AG20443 (cell line): ENCODE measurements around the gene WWTR1.

ENCODE experiments used
- DNase-seq: peaks from one replicate; pipeline ENCODE4 v3.0.0; 2012; ENCODE audit warnings: low spot score, mixed read lengths

WWTR1 gene

GRCh38 chr3:149534082-149534481 is 123.7 kb downstream of the WWTR1 start:
- DNase-seq: no peak

GRCh38 chr3:149532489-149533180 is 125.2 kb downstream of the WWTR1 start:
- no peak for DNase-seq

GRCh38 chr3:149529099-149529498 is 128.7 kb downstream of the WWTR1 start:
- DNase-seq: no peak

- no peak for DNase-seq
Measured at GRCh38 chr3:149528340-149528650, 129.5 kb downstream of the WWTR1 start.

- DNase-seq: no peak
Measured at GRCh38 chr3:149527531-149528339, 130.1 kb downstream of the WWTR1 start.

GRCh38 chr3:149523512-149524299 is 134.1 kb downstream of the WWTR1 start:
- no peak for DNase-seq

- DNase-seq: peak; percentile 21
Measured at GRCh38 chr3:149519912-149520311, 137.9 kb downstream of the WWTR1 start.

GRCh38 chr3:149516920-149517319 is 140.9 kb downstream of the WWTR1 start:
- DNase-seq: no peak

GRCh38 chr3:149515249-149515648 is 142.6 kb downstream of the WWTR1 start:
- no peak for DNase-seq

- DNase-seq: no peak
Measured at GRCh38 chr3:149514471-149514870, 143.4 kb downstream of the WWTR1 start.

- peak; percentile 83 for DNase-seq
Measured at GRCh38 chr3:149512073-149512782, 145.6 kb downstream of the WWTR1 start.

GRCh38 chr3:149511040-149511626 is 146.7 kb downstream of the WWTR1 start:
- DNase-seq: no peak

- DNase-seq: no peak
Measured at GRCh38 chr3:149510480-149510879, 147.3 kb downstream of the WWTR1 start.

GRCh38 chr3:149509526-149509925 is 148.3 kb downstream of the WWTR1 start:
- DNase-seq: no peak

- peak; percentile 38 for DNase-seq
Measured at GRCh38 chr3:149507491-149508324, 150.1 kb downstream of the WWTR1 start.

- no peak for DNase-seq
Measured at GRCh38 chr3:149506965-149507364, 150.9 kb downstream of the WWTR1 start.

GRCh38 chr3:149506540-149506939 is 151.3 kb downstream of the WWTR1 start:
- DNase-seq: peak; percentile 26

- no peak for DNase-seq
Measured at GRCh38 chr3:149502438-149502837, 155.4 kb downstream of the WWTR1 start.

- peak; percentile 87 for DNase-seq
Measured at GRCh38 chr3:149501524-149501923, 156.3 kb downstream of the WWTR1 start.

GRCh38 chr3:149497966-149498670 is 159.7 kb downstream of the WWTR1 start:
- DNase-seq: no peak
